ENCODE data around the gene CCDC138.

Gene CCDC138

DNA sequence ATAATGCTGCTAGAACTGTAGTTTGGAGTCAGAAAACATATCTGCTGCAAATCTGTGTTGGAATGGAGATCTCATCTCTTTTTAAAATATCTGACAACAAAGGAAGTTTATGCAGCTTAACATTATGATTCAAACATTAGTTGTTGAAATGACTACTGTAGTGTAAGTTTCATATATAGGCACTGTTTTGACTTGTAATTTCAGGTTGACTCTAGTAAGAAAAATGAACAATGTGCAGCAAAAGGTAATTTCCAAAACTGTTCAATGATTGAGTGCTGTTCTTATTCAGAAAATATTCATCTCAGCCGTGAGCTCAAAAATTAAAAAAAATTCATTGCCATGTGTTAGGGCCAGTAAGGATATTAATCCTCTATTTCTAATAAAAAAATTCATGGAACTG is 48.5 kb downstream of the CCDC138 start:
- DNase-seq (ENCODE audit: low read depth, low spot score): no peak
- Histone ChIP-seq H3K9me3 (ENCODE audit: low read depth, low read length) (peaks cover 5% of the 10 kb centered on the region; the same call in 1 of the 2 replicates), H3K36me3 (ENCODE audit: insufficient read depth, low read length) (peaks cover 44% of the 10 kb centered on the region), H3K9ac (ENCODE audit: insufficient read length) (no peak overlapping the region), H3K27ac (no peak overlapping the region), H3K4me3 (no peak overlapping the region)
- TF ChIP-seq FOXP2 (optimal IDR thresholded peaks at IDR 0.05; ENCODE audit: control extremely low read depth, extremely low read length, insufficient read depth) (no peak), EZH2 (IDR thresholded peaks at IDR 0.05) (no peak)

DNA sequence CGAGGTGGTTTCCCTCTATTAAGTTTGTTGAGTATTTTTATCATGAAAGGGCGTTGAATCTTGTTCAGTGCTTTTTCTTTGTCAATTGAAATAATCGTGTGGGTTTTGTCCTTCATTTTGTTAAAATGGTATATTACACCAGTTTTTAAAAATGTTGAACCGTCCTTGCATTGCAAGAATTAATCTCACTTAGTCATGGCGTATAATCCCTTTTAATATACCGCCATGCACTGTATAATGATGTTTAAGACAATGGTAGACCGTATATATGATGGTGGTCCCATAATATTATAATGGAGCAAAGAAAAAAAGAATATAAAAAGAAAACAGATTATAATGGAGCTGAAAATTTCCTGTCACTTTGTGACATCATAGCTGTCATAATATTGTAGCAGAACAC is 50.6 kb downstream of the CCDC138 start:
- H3K9ac ChIP-seq (ENCODE audit: insufficient read length): no peak overlapping the region
- H3K27ac ChIP-seq: no peak overlapping the region
- peaks cover 63% of the 10 kb centered on the region for H3K36me3 ChIP-seq (ENCODE audit: insufficient read depth, low read length)
- no peak overlapping the region for H3K4me3 ChIP-seq
- H3K9me3 ChIP-seq (ENCODE audit: low read depth, low read length): peaks cover 5% of the 10 kb centered on the region; the same call in 1 of the 2 replicates
- no peak for TF ChIP-seq POLR2AphosphoS5 (IDR thresholded peaks at IDR 0.05; ENCODE audit: borderline replicate concordance, low read depth, low read length)
- no peak for TF ChIP-seq EZH2 (IDR thresholded peaks at IDR 0.05)
- TF ChIP-seq FOXP2 (optimal IDR thresholded peaks at IDR 0.05; ENCODE audit: control extremely low read depth, extremely low read length, insufficient read depth): no peak
- no peak for DNase-seq (ENCODE audit: low read depth, low spot score)

DNA sequence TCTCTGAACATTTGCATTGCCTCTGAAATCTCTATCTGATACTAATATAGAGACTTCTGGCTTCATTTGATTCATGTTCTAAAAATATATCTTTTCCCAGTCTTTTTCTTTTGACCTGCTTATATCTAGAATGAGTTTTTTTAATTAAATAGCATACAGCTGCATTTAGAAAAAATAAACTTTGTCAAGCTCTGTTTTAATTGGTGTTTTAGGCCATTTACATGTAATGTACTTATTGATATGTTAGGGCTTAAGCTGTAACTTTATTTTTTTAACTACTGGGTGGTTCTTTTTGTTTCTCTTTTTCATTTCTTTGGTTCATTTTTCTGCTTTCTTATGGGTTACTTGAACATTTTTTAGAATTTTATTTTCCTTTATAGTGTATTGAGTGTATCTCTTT is 54.9 kb downstream of the CCDC138 start:
- Histone ChIP-seq H3K27ac (no peak overlapping the region), H3K36me3 (ENCODE audit: insufficient read depth, low read length) (peaks cover 56% of the 10 kb centered on the region), H3K4me3 (no peak overlapping the region), H3K9ac (ENCODE audit: insufficient read length) (no peak overlapping the region), H3K9me3 (ENCODE audit: low read depth, low read length) (peaks cover 2% of the 10 kb centered on the region; the same call in 1 of the 2 replicates)
- no peak for DNase-seq (ENCODE audit: low read depth, low spot score)
- TF ChIP-seq POLR2AphosphoS5 (IDR thresholded peaks at IDR 0.05; ENCODE audit: borderline replicate concordance, low read depth, low read length) (no peak), EZH2 (IDR thresholded peaks at IDR 0.05) (no peak), FOXP2 (optimal IDR thresholded peaks at IDR 0.05; ENCODE audit: control extremely low read depth, extremely low read length, insufficient read depth) (no peak)

DNA sequence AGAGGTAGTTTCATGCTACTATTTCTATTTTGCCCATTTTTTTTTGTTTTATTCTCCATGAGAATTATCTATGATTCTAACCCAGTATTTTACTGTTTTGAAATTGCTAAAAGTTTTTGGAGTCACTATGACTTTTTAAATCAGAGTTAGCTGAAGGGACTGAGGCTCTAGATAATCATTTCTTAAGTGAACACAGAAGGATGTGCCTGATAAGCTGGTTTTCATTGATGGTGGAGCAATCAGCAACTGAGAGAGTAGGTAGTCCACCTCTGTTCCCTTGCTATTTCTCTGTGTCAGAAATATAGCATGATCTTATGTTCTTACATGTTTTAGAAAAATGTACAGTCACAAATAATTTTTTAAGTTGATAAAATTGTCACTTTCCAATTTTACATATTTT is 59.4 kb downstream of the CCDC138 start:
- TF ChIP-seq FOXP2 (optimal IDR thresholded peaks at IDR 0.05; ENCODE audit: control extremely low read depth, extremely low read length, insufficient read depth) (no peak), POLR2AphosphoS5 (IDR thresholded peaks at IDR 0.05; ENCODE audit: borderline replicate concordance, low read depth, low read length) (no peak), EZH2 (IDR thresholded peaks at IDR 0.05) (no peak)
- no peak for DNase-seq (ENCODE audit: low read depth, low spot score)
- Histone ChIP-seq H3K36me3 (ENCODE audit: insufficient read depth, low read length) (peaks cover 54% of the 10 kb centered on the region), H3K4me3 (no peak overlapping the region), H3K9me3 (ENCODE audit: low read depth, low read length) (no peaks in the 10 kb centered on the region; the same call in 1 of the 2 replicates), H3K9ac (ENCODE audit: insufficient read length) (no peak overlapping the region), H3K27ac (no peak overlapping the region)

DNA sequence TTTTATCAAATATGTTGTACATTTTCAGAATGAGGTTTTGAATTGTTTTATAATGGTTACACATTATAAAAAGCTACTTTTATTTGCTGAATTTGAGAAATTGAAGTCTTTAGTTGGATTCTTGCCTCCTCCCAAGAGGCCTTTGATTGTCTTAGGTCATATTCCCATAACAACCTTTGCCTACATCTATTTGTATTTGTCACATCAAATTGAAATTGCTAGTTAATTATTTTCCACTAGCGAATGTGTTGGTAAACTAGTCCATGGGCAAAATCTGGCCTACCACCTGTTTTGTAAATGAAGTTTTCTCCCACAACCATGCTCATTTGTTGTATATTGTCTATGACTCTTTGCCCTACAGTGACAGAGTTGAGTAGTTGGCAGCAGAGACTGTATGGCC is 60.4 kb downstream of the CCDC138 start:
- no peak overlapping the region for H3K27ac ChIP-seq
- H3K36me3 ChIP-seq (ENCODE audit: insufficient read depth, low read length): peaks cover 53% of the 10 kb centered on the region
- no peak for TF ChIP-seq EZH2 (IDR thresholded peaks at IDR 0.05)
- TF ChIP-seq FOXP2 (optimal IDR thresholded peaks at IDR 0.05; ENCODE audit: control extremely low read depth, extremely low read length, insufficient read depth): no peak
- no peak for TF ChIP-seq POLR2AphosphoS5 (IDR thresholded peaks at IDR 0.05; ENCODE audit: borderline replicate concordance, low read depth, low read length)
- DNase-seq (ENCODE audit: low read depth, low spot score): no peak
- H3K4me3 ChIP-seq: no peak overlapping the region
- no peaks in the 10 kb centered on the region for H3K9me3 ChIP-seq (ENCODE audit: low read depth, low read length)
- H3K9ac ChIP-seq (ENCODE audit: insufficient read length): no peak overlapping the region

DNA sequence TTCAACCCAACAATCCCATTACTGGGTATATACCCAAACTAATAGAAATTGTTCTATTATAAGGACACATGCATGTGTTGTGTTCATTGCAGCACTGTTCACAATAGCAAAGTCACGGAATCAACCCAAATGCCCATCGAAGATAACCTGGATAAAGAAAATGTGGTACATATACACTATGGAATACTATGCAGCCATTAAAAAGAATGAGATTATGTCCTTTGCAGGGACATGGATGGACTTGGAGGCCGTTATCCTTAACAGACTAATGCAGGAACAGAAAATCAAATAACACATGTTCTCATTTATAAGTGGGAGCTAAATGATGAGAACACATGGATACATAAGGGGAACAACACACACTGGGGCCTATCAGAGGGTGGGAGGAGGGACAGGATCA is 65.8 kb downstream of the CCDC138 start:
- DNase-seq (ENCODE audit: low read depth, low spot score): no peak
- Histone ChIP-seq H3K9me3 (ENCODE audit: low read depth, low read length) (no peaks in the 10 kb centered on the region), H3K4me3 (no peak overlapping the region), H3K9ac (ENCODE audit: insufficient read length) (no peak overlapping the region), H3K27ac (no peak overlapping the region), H3K36me3 (ENCODE audit: insufficient read depth, low read length) (peaks cover 50% of the 10 kb centered on the region)
- TF ChIP-seq FOXP2 (optimal IDR thresholded peaks at IDR 0.05; ENCODE audit: control extremely low read depth, extremely low read length, insufficient read depth): no peak
- no peak for TF ChIP-seq EZH2 (IDR thresholded peaks at IDR 0.05)
- TF ChIP-seq POLR2AphosphoS5 (IDR thresholded peaks at IDR 0.05; ENCODE audit: borderline replicate concordance, low read depth, low read length): no peak

DNA sequence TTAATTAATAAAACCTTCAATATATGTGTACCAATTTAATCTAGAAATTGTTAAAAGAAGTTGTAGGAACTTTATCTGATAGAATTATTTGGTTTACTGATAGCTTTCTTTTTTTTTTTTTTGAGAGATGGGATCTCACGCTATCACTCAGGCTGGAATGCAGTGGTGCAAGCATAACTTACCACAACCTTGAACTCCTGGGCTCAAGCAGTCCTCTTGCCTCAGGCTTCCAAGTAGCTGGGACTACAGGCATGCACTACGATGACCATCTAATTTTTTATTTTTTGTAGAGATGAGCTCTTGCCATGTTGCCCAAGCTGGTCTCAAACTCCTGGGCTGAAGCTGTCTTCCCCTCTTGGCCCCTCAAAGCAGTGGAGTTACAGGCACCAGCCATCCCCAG is 66.8 kb downstream of the CCDC138 start:
- no peak overlapping the region for H3K27ac ChIP-seq
- peaks cover 52% of the 10 kb centered on the region for H3K36me3 ChIP-seq (ENCODE audit: insufficient read depth, low read length)
- H3K9me3 ChIP-seq (ENCODE audit: low read depth, low read length): no peaks in the 10 kb centered on the region
- no peak for DNase-seq (ENCODE audit: low read depth, low spot score)
- H3K4me3 ChIP-seq: no peak overlapping the region
- H3K9ac ChIP-seq (ENCODE audit: insufficient read length): no peak overlapping the region
- no peak for TF ChIP-seq EZH2 (IDR thresholded peaks at IDR 0.05)
- TF ChIP-seq FOXP2 (optimal IDR thresholded peaks at IDR 0.05; ENCODE audit: control extremely low read depth, extremely low read length, insufficient read depth): no peak
- no peak for TF ChIP-seq POLR2AphosphoS5 (IDR thresholded peaks at IDR 0.05; ENCODE audit: borderline replicate concordance, low read depth, low read length)

DNA sequence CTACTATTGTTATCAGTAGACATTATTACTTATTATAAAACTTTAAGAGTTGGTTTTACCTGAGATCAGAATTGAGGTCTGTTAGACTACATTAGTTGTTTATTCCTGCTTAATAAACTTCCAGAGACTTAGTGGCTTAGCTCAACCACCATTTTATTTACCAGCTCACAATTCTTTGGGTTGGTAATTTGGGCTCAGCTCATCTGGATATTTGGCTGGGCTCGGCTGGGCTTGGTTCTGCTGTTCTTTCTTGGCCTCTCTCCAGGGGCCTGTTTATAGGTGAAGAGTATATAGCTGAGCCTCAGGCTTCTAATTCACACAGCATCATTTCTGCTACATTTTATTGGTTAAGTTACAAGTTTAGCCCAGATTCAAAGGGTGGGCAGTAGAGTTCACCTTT is 67.9 kb downstream of the CCDC138 start:
- TF ChIP-seq POLR2AphosphoS5 (IDR thresholded peaks at IDR 0.05; ENCODE audit: borderline replicate concordance, low read depth, low read length) (no peak), EZH2 (IDR thresholded peaks at IDR 0.05) (no peak), FOXP2 (optimal IDR thresholded peaks at IDR 0.05; ENCODE audit: control extremely low read depth, extremely low read length, insufficient read depth) (no peak)
- DNase-seq (ENCODE audit: low read depth, low spot score): no peak
- Histone ChIP-seq H3K9me3 (ENCODE audit: low read depth, low read length) (no peaks in the 10 kb centered on the region), H3K4me3 (no peak overlapping the region), H3K36me3 (ENCODE audit: insufficient read depth, low read length) (peaks cover 45% of the 10 kb centered on the region), H3K9ac (ENCODE audit: insufficient read length) (no peak overlapping the region), H3K27ac (no peak overlapping the region)

DNA sequence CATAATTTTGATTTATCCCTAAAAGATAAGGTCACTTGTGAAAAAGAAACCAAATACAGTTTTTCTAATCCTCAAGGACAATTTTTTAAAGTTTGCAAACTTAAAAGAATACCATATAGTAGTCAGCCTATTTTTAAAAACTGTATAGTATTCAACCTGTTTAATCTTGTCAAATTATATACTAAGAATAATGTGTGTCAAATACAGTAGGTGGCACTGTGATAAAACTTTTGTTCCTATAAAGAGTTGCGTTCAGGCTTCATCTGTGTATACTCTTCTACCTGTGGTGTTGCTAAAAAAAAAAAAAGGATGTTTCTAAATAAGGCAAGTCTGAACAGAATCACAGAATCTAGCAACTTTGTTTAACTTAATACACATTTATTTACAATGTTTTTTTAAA is 68.6 kb downstream of the CCDC138 start:
- peaks cover 38% of the 10 kb centered on the region for H3K36me3 ChIP-seq (ENCODE audit: insufficient read depth, low read length)
- DNase-seq (ENCODE audit: low read depth, low spot score): no peak
- TF ChIP-seq EZH2 (IDR thresholded peaks at IDR 0.05) (no peak), POLR2AphosphoS5 (IDR thresholded peaks at IDR 0.05; ENCODE audit: borderline replicate concordance, low read depth, low read length) (no peak), FOXP2 (optimal IDR thresholded peaks at IDR 0.05; ENCODE audit: control extremely low read depth, extremely low read length, insufficient read depth) (no peak)
- no peak overlapping the region for H3K27ac ChIP-seq
- H3K9me3 ChIP-seq (ENCODE audit: low read depth, low read length): no peaks in the 10 kb centered on the region
- no peak overlapping the region for H3K9ac ChIP-seq (ENCODE audit: insufficient read length)
- no peak overlapping the region for H3K4me3 ChIP-seq

Measured in SK-N-MC (cell line).